ENCODE data around the gene CREB3L1. TPM values are rescaled to one million over a fixed set of nuclear protein-coding genes. Genes with fewer than 3 reads are reported as not detected.
A peak's percentile ranks its signal among the peaks of the same experiment; 100 is the strongest.

CREB3L1 gene
- total RNA-seq, 1 experiment from 2014 or later: 23.9 TPM

GRCh38 chr11:46321757-46322156 lies 44.3 kb downstream of the CREB3L1 start:
- DNase-seq (ENCODE audit: low read depth): no peak

- DNase-seq (ENCODE audit: low read depth): peak; percentile 42
Observed at GRCh38 chr11:46322759-46323158, 45.3 kb downstream of the CREB3L1 start.

GRCh38 chr11:46326813-46327416 lies 49.5 kb downstream of the CREB3L1 start:
- no peak for DNase-seq (ENCODE audit: low read depth)

- DNase-seq (ENCODE audit: low read depth): no peak
Observed at GRCh38 chr11:46327829-46328228, 50.4 kb downstream of the CREB3L1 start.

GRCh38 chr11:46330154-46330553 lies 52.7 kb downstream of the CREB3L1 start:
- DNase-seq (ENCODE audit: low read depth): no peak

- no peak for DNase-seq (ENCODE audit: low read depth)
Observed at GRCh38 chr11:46330563-46331281, 53.3 kb downstream of the CREB3L1 start.

GRCh38 chr11:46331282-46331984 lies 54.0 kb downstream of the CREB3L1 start:
- DNase-seq (ENCODE audit: low read depth): no peak

- DNase-seq (ENCODE audit: low read depth): no peak
Observed at GRCh38 chr11:46332093-46332567, 54.7 kb downstream of the CREB3L1 start.

- no peak for DNase-seq (ENCODE audit: low read depth)
Observed at GRCh38 chr11:46332568-46333393, 55.3 kb downstream of the CREB3L1 start.

- DNase-seq (ENCODE audit: low read depth): no peak
Observed at GRCh38 chr11:46333394-46333947, 56.0 kb downstream of the CREB3L1 start.

GRCh38 chr11:46334211-46334610 lies 56.7 kb downstream of the CREB3L1 start:
- DNase-seq (ENCODE audit: low read depth): no peak

- DNase-seq (ENCODE audit: low read depth): no peak
Observed at GRCh38 chr11:46335271-46335670, 57.8 kb downstream of the CREB3L1 start.

GRCh38 chr11:46335890-46336562 lies 58.6 kb downstream of the CREB3L1 start:
- DNase-seq (ENCODE audit: low read depth): no peak

GRCh38 chr11:46336563-46337180 lies 59.2 kb downstream of the CREB3L1 start:
- DNase-seq (ENCODE audit: low read depth): peak; percentile 55

- no peak for DNase-seq (ENCODE audit: low read depth)
Observed at GRCh38 chr11:46337626-46338345, 60.3 kb downstream of the CREB3L1 start.

GRCh38 chr11:46338636-46338987 lies 61.1 kb downstream of the CREB3L1 start:
- DNase-seq (ENCODE audit: low read depth): no peak

GRCh38 chr11:46338988-46339666 lies 61.7 kb downstream of the CREB3L1 start:
- no peak for DNase-seq (ENCODE audit: low read depth)

- no peak for DNase-seq (ENCODE audit: low read depth)
Observed at GRCh38 chr11:46339816-46340215, 62.4 kb downstream of the CREB3L1 start.

GRCh38 chr11:46341454-46341853 lies 64.0 kb downstream of the CREB3L1 start:
- no peak for DNase-seq (ENCODE audit: low read depth)

Measured in LHCN-M2 (cell line).